Gastrocnemius medialis (tissue), 4 donors: ENCODE results near the gene RBMX2. TPM values are rescaled to one million over a fixed set of nuclear protein-coding genes. Genes with fewer than 3 reads are reported as not detected.

Experiments used
- ATAC-seq, 2 donors: fragments of 150-250 bp; one replicate each; pipeline ENCODE4 v1.9.1; 2016
- DNase-seq, 2 donors: peaks; one replicate each; pipeline ENCODE4 v3.0.0-alpha.2; 2019
- H3K27ac ChIP-seq, 4 donors: fragments of 200-600 bp; sonication (generic); 1 replicate in 1 of 4; 2 replicates in 3 of 4; pipeline ENCODE4 v1.5.1; 2016 to 2018; ENCODE audit warnings: mild to moderate bottlenecking in 2 of 4, moderate library complexity in 1 of 4
- H3K27me3 ChIP-seq, 3 donors: fragments of 200-600 bp; sonication (generic) in 2 of 3; 1 replicate in 1 of 3; 2 replicates in 2 of 3; pipeline versions ENCODE4 v1.5.1 to v1.6.0; 2016 to 2019; ENCODE audit warnings: mild to moderate bottlenecking in 1 of 3, moderate library complexity in 1 of 3
- H3K36me3 ChIP-seq, 2 donors: fragments of 200-600 bp; sonication (generic) in 1 of 2; one replicate each; pipeline ENCODE4 v1.5.1; 2017 to 2018
- H3K4me1 ChIP-seq, 2 donors: fragments of 200-600 bp; sonication (generic) in 1 of 2; one replicate each; pipeline ENCODE4 v1.5.1; 2016 to 2017; ENCODE audit warnings: mild to moderate bottlenecking in 2 of 2
- H3K4me3 ChIP-seq, 4 donors: fragments of 200-600 bp; sonication (generic) in 3 of 4; 1 replicate in 1 of 4; 2 replicates in 3 of 4; pipeline ENCODE4 v1.5.1; 2016 to 2019; ENCODE audit warnings: mild to moderate bottlenecking in 2 of 4
- H3K9me3 ChIP-seq, 3 donors: fragments of 200-600 bp; sonication (generic) in 2 of 3; 1 replicate in 1 of 3; 2 replicates in 2 of 3; pipeline ENCODE4 v1.5.1; 2016 to 2019
- POLR2A ChIP-seq, 2 donors: fragments of 450-650 bp; IDR thresholded peaks; one replicate each; pipeline ENCODE4 v1.6.1; 2017; ENCODE audit warnings: antibody characterized with exemption in 2 of 2, mild to moderate bottlenecking in 2 of 2, moderate library complexity in 2 of 2
- in situ Hi-C, 4 donors: fragments of 200-750 bp; cut with MboI; loops; one replicate each; pipeline versions ENCODE4 v1.15.0 to v1.8.0; 2017; ENCODE audit warnings: low sequenced_read_pairs in 4 of 4
- intact Hi-C: fragments of 100-400 bp; cut with DNase I; formaldehyde crosslinking; loops from one replicate; pipeline ENCODE4 v1.15.1; 2023; ENCODE audit warnings: low total_unique reads
- total RNA-seq, 4 donors: library from RNA; depleted of rRNA; stranded (reverse); fragments of >200 nt; gene quantifications; one replicate each; pipeline versions ENCODE4 v1.1.0 to v1.2.3, GENCODE V29; 2016
- TF ChIP-seq, protein P1 (sequence below), 5 experiments: fragments of 450-650 bp in 3 of 5; fragments of 200-600 bp in 2 of 5; sonication (generic) in 2 of 5; IDR thresholded peaks in 4 of 5; conservative IDR thresholded peaks in 1 of 5; 1 replicate in 4 of 5; 2 replicates in 1 of 5; pipeline ENCODE4 v1.5.1; 2016 to 2019; ENCODE audit warnings: antibody characterized with exemption in 5 of 5, mild to moderate bottlenecking in 3 of 5, moderate library complexity in 3 of 5

Gene RBMX2
- total RNA-seq, 4 donors from 2014 or later: 5.9 to 12.4 (median 9.1) TPM

DNA sequence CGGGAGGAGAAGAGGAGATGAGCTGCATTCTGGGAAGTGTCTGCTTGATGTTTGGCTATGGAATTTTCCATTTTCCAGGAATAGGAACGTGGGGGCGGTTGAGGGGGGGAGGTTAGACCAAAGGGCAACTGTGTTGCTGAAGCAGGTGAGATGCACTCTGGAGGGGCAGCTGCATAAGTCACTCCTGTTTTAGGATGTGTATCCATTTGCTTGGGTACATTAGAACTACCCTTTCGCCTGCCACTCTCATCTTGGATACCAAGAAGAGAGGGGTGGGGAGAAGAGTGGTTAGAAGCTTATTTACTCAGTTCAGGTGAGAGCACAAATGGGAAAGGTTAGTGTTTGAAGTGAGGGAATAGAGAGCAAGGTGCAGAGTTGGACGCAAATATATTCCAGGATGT is 15.4 kb upstream of the RBMX2 start:
- no peak for ATAC-seq
- TF ChIP-seq, protein P1, sequence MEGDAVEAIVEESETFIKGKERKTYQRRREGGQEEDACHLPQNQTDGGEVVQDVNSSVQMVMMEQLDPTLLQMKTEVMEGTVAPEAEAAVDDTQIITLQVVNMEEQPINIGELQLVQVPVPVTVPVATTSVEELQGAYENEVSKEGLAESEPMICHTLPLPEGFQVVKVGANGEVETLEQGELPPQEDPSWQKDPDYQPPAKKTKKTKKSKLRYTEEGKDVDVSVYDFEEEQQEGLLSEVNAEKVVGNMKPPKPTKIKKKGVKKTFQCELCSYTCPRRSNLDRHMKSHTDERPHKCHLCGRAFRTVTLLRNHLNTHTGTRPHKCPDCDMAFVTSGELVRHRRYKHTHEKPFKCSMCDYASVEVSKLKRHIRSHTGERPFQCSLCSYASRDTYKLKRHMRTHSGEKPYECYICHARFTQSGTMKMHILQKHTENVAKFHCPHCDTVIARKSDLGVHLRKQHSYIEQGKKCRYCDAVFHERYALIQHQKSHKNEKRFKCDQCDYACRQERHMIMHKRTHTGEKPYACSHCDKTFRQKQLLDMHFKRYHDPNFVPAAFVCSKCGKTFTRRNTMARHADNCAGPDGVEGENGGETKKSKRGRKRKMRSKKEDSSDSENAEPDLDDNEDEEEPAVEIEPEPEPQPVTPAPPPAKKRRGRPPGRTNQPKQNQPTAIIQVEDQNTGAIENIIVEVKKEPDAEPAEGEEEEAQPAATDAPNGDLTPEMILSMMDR (IDR thresholded peaks at IDR 0.05 in 4 of 5, conservative IDR thresholded peaks at IDR 0.05 in 1 of 5): no peak
- no peak for TF ChIP-seq POLR2A (IDR thresholded peaks at IDR 0.05)
- H3K36me3 ChIP-seq: no peaks in the 10 kb centered on the region
- no peaks in the 10 kb centered on the region for H3K4me1 ChIP-seq
- no peaks in the 10 kb centered on the region for H3K9me3 ChIP-seq
- no peak overlapping the region for H3K4me3 ChIP-seq
- intact Hi-C loops (no loop called here), in situ Hi-C loops (loop anchor here in 1 of 4 donors (25.0 kb wide), 1 partner anchor 526 kb away; the partner anchor contains the start of gene ENOX2)
- H3K27me3 ChIP-seq: no peaks in the 10 kb centered on the region
- DNase-seq: no peak
- no peak overlapping the region for H3K27ac ChIP-seq

- in situ Hi-C loops (loop anchor here (10.0 to 25.0 kb wide), 2 partner anchors 519 to 521 kb away; partner anchors contain the start of gene ENOX2 (in 1 of the 4)), intact Hi-C loops (no loop called here)
- Histone ChIP-seq H3K9me3 (no peaks in the 10 kb centered on the region), H3K36me3 (no peaks in the 10 kb centered on the region), H3K4me1 (no peaks in the 10 kb centered on the region), H3K27me3 (no peaks in the 10 kb centered on the region), H3K27ac (no peak overlapping the region), H3K4me3 (no peak overlapping the region)
- ATAC-seq: no peak
- peak in 1 of 2 donors; percentile 15 for DNase-seq
- no peak for TF ChIP-seq POLR2A (IDR thresholded peaks at IDR 0.05)
- TF ChIP-seq, protein P1 (IDR thresholded peaks at IDR 0.05 in 4 of 5, conservative IDR thresholded peaks at IDR 0.05 in 1 of 5): peak in 2 of 5 experiments; percentile 42 to 53
Measured at GRCh38 chrX:130393451-130394074, 8.2 kb upstream of the RBMX2 start.

DNA sequence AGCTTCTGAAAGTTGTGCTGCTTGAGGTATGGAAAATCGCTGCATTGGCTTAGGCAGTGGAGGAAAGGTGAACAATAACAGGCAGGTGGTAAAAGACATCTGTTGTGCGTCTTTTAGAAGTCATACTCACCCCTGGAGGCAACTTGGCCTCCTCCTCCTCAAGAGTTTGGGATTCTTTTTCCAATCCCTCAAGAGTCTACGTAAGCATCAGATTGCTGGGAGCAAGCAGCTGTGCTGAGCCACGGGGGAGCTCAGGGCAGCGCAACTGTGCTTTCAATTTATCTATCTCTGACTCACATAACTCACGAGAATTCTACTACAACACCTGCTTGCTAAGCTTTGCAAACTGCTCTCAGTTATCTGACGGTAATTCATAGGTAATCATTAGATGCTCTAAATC is 6.4 kb upstream of the RBMX2 start:
- ATAC-seq (no peak), DNase-seq (no peak)
- H3K4me1 ChIP-seq: no peaks in the 10 kb centered on the region
- in situ Hi-C loops: loop anchor here (10.0 to 25.0 kb wide), 2 partner anchors 517 to 519 kb away; partner anchors contain the start of gene ENOX2 (in 1 of the 4)
- no peak overlapping the region for H3K27ac ChIP-seq
- no peaks in the 10 kb centered on the region for H3K36me3 ChIP-seq
- no peaks in the 10 kb centered on the region for H3K27me3 ChIP-seq
- H3K4me3 ChIP-seq: no peak overlapping the region
- no peak for TF ChIP-seq POLR2A (IDR thresholded peaks at IDR 0.05)
- TF ChIP-seq, protein P1 (IDR thresholded peaks at IDR 0.05 in 4 of 5, conservative IDR thresholded peaks at IDR 0.05 in 1 of 5): no peak
- no peaks in the 10 kb centered on the region for H3K9me3 ChIP-seq
- intact Hi-C loops: no loop called here

DNA sequence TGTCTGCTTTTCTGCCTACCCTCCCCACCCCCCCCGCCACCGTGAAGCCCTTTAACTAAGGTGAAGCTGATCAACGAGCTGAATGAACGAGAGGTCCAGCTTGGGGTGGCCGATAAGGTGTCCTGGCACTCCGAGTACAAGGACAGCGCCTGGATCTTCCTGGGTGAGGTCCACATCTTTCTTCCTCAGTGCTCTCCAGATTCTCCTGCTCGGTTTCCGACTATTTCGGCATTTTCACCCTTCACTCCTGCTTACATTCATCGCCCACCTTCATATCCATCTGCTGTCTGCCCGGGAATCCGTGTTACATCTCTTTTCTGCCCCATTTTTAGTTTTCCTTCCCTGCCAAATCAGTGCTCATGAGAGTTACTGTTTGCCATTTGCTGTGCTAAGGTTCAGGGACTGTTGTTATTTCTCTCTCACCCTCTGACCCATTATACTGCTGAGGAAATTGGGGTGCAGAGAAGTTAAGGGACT is 459 bp downstream of the RBMX2 start:
- no peaks in the 10 kb centered on the region for H3K9me3 ChIP-seq
- peak overlapping the region; percentile 74 to 91 (median 83) for H3K27ac ChIP-seq
- no peaks in the 10 kb centered on the region for H3K36me3 ChIP-seq
- ATAC-seq (peak in 1 of 2 donors; percentile 31), DNase-seq (no peak)
- no peak for TF ChIP-seq POLR2A (IDR thresholded peaks at IDR 0.05)
- TF ChIP-seq, protein P1 (IDR thresholded peaks at IDR 0.05 in 4 of 5, conservative IDR thresholded peaks at IDR 0.05 in 1 of 5): no peak
- H3K4me1 ChIP-seq: peaks cover 3 to 5% of the 10 kb centered on the region in 2 donors
- in situ Hi-C loops: no loop called here
- no peaks in the 10 kb centered on the region for H3K27me3 ChIP-seq
- peak overlapping the region; percentile 66 to 90 (median 72) for H3K4me3 ChIP-seq
- intact Hi-C loops: no loop called here
